Measurements from ENCODE around the gene ACVR2A.

ACVR2A gene

GRCh38 chr2:147927053-147927588, 82.3 kb downstream of the ACVR2A start:
- DNase-seq = no peak

DNA sequence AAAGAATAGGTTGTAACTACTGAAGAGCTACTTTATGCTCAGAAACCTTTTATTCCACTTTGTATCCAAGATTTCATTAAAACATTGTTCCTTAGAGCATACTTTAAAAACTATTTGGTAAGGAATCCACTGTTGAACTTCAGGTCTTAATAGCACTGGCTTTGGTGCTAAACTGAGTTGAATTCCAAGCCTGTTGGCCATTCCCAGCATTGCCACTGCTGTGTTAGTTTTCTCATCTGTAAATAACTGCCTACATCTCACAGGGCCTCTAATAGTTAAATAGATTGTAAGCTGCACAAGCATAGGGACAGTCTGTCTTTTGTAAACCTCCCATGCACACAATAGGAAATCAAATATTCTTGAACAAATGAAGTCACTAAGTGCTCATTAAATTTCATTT, 89.1 kb downstream of the ACVR2A start:
- no peak for DNase-seq

DNA sequence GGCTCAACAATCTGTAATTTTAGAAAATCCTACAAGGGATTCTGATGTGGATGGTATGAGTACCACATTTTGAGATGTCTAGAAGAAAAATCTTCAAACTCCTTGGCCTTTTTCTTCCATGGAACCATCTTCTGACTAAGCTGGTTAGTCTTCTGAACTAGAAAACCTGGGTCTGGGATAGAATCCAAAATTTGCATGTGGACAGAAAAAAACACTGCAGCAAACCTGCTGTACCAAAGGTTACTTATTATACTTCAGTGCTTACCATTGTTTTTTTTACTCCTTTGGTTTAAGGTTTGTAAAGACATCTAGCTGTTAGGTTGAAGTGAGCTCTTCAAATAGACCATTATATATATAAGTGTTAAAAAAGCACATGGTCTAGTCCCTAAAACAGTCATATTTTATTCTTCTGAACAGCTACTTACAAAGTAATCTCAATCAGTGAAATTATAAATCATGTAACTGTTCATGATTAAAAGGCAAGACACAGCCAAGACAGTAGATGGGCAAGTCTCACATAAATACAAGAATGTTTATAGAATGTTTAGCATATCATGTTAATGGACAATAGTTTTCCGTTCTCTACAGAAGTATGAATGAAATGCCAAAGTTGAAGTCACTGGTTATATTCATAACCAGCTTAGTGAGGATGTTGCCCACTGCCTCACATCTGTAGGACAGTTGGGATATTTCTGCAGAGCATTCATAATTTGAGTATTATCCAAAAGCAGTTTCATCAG, 90.2 kb downstream of the ACVR2A start:
- DNase-seq = no peak

DNA sequence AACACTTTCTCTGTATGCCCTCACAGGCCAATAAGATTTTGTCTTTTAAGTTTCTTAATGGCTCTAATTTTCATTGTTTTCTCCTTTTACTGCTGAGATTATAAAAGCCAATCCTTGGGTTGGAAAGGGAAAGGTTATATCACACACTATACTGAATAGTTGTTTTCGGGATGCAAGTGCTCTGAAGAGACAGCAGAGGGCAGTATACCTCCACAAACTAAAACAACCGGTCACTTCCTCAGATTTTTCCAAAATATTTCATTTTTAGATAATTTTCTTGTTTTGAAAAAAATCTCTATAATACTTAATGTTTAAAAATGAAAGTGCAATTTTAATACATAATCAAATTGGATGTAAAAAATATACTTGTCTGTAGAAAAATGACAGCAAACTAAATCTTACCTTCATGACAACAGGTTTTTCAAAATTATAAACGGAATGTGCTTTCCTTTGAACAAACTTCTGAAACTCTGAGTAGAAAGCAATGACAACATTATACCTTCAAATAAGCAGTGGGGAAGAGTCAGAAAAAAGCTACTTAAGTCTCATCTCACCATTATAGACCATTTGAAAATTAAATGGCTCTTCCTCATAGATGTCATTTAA, 93.0 kb downstream of the ACVR2A start:
- peak; percentile 11 for DNase-seq

DNA sequence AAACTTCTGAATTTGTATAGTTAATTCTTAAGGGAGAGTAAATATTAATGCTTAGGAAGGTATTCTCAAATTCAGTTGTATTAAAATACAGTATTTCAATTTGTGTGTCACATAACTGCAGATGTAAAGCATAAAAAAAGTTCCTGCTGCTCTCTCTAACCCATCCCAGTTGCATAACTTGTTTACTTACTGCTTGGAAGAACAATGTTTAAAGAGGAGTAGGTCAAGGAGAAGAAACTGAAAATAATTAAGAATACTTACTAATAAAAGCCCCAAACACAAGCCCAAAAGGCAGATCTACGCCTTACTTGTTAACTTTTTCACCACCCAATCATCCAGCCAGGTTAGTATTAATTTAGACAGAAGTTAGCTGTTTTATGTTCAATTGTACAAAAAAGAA, 94.5 kb downstream of the ACVR2A start:
- no peak for DNase-seq

DNA sequence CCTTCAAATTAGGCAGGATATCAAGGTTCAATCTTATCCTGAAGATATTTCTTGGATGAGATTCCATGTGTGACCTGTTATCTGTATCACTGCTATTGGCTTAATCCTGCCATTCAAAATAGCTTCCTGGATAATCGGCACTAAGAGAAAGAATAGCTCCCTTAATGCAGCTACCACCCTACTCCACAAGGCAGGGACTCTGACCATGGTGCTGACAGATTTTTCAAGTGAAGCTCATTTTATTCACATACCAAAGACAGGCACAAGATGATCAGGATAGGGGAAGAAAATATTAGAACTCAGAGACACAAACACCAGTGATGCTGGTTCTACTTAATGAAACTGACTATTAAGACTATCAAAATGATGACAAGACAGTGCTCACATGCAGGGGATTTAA, 100.8 kb downstream of the ACVR2A start:
- no peak for DNase-seq

GRCh38 chr2:147952118-147952517, 107.3 kb downstream of the ACVR2A start:
- DNase-seq = no peak

GRCh38 chr2:147968571-147968970, 123.7 kb downstream of the ACVR2A start:
- no peak for DNase-seq

GRCh38 chr2:147976102-147976501, 131.3 kb downstream of the ACVR2A start:
- no peak for DNase-seq

GRCh38 chr2:147977679-147978078, 132.8 kb downstream of the ACVR2A start:
- no peak for DNase-seq
